Right ventricle myocardium superior (tissue), 1 donor: ENCODE results near the gene UBAC2. TPM values are rescaled to one million over a fixed set of nuclear protein-coding genes. Genes with fewer than 3 reads are reported as not detected.
A peak's percentile ranks its signal among the peaks of the same experiment; 100 is the strongest.

ENCODE experiments used
- ATAC-seq: fragments of 200-7000 bp; cut with Tn5 transposase; one replicate; pipeline ENCODE4 v1.9.1; 2020; ENCODE audit warnings: mild to moderate bottlenecking; ENCODE audit not compliant: poor library complexity
- DNase-seq: peaks from one replicate; pipeline ENCODE4 v3.0.0-alpha.2; 2020
- intact Hi-C: fragments of 100-400 bp; cut with DNase I; formaldehyde crosslinking; loops from one replicate; pipeline ENCODE4 v1.11.2; 2022
- long read RNA-seq: library from polyadenylated mRNA; unstranded; transcript quantifications from one replicate; pipeline ENCODE4 v2.0.0, GENCODE V29; 2021
- total RNA-seq: library from RNA; stranded (reverse); fragmentation: NEBNext Ultra II Directional; extraction: Animal tissue kit (Norgen Biotek cat#: 25700); gene quantifications from one replicate; pipeline ENCODE4 v1.2.1, GENCODE V29; 2021
- donor health status: DM: no; HTN: yes; CAD: no; lungs with severe emphysema.

Gene UBAC2
- total RNA-seq = 35.4 TPM
- long read RNA-seq, transcript UBAC2-203 (9 exons, 1,375 nt) = major isoform, 115 of 174 reads
- long read RNA-seq, partial matches to known transcripts = 4 of 174 reads
- long read RNA-seq, other reads (novel, unspliced or antisense) = 55 of 174 reads

DNA sequence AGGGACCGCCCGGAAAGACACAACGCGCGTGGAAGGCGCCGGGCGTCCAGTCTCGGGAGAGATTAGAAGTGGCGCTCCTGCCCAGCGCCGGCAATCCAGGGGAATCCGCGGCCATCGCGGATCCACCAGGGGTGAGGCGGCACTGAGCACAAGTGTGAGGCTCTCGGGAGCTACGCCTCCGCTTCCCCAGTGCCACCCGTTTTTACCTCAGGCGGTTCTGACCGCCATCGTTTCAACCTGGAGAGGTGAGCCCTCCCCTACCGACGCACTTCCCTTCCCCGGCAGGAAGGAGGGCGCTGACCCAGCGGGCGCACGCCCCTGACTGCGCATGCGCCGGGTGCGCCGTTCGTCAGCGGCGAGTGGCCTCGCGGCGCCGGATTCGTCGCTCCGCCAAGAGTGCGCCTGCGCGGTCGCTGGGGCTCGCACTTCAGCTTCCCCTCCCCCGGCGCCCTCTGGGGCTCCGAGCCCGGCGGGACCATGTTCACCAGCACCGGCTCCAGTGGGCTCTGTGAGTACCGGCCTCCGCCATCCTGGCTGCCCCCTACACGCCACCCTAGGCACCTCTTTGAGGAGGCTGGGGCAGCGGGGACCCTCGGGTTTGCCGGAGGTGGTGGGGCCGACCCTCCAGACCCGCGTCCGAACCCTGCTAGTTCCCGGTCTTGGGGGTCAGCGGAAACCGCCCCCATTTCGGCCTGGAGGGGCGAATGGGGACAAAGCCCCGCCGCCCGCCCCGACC is at the start of gene UBAC2:
Gene UBAC2 (plus strand): TSS at position 423 of the 736 bp plus-strand sequence. CDS start 55 bp downstream, at position 478.
- ATAC-seq (peak; percentile 99), DNase-seq (peak; percentile 97)
- intact Hi-C loops = no loop called here

DNA sequence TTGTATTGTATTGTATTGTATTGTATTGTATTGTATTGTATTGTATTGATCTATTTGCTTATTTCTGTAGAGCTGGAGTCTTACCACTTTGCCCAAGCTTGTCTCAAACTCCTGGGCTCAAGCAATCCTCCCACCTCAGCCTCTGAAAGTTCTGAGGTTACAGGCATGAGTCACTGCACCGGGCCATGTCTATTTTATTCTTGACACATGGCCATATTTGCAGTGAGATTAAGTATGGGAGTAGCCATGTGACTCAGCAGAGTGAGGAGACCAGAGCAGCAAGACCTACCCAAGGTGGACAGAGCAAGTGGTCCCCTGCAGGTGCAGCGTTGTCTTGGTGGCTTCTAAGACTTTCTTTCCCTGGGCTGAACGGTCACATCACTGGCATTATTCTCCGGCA is 49.1 kb upstream of the UBAC2 start:
- intact Hi-C loops = no loop called here
- ATAC-seq (no peak), DNase-seq (no peak)

DNA sequence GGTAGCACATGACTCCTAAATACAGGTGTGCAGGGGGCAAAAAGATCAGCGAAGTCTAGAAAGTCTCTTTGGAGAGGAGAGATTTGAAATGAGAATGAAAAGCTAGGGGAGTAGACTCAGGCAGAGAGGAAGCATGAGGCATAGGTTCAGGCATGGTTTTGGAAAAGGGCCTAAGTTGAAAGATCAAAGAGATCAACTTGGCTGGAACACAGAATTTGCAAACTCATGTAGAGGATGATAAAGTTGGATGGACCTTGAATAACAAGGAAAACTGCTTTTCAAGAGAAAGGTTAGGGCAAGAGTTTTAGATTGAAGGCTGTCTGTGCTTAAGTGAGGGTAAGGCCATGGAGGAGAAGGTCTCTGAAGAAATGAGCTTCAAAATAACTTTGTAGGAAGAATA is 47.4 kb upstream of the UBAC2 start:
- no peak for ATAC-seq
- DNase-seq = no peak
- intact Hi-C loops = no loop called here

DNA sequence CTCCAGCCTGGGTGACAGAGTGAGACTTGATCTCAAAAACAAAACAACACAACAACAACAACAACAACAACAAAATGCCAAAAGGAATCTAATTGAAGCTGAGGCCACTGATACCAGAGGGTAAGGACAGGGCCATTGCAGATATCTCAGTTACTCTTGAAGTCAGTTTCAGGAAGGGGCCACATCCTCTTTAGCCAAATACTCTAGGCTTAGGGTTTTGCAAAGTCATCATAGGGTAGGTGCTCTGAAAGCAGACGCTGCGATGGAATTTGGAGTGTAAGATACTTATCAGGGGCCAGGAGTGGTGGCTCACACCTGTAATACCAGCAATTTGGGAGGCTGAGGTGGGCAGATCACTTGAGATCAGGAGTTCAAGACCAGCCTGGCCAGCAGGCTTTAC is 46.6 kb upstream of the UBAC2 start:
- no peak for DNase-seq
- ATAC-seq = no peak
- intact Hi-C loops = no loop called here

- intact Hi-C loops = no loop called here
- no peak for ATAC-seq
Measured at GRCh38 chr13:99155821-99156220, 44.8 kb upstream of the UBAC2 start.

GRCh38 chr13:99157046-99157445 is 43.6 kb upstream of the UBAC2 start:
- intact Hi-C loops = no loop called here
- ATAC-seq (no peak), DNase-seq (no peak)

More at GRCh38 chr13:99155821-99156220, 44.8 kb upstream of the UBAC2 start:
- DNase-seq = no peak

- intact Hi-C loops = no loop called here
- ATAC-seq (no peak), DNase-seq (no peak)
Measured at GRCh38 chr13:99158846-99159245, 41.8 kb upstream of the UBAC2 start.

GRCh38 chr13:99159331-99160061 is 41.2 kb upstream of the UBAC2 start:
- intact Hi-C loops = no loop called here
- no peak for DNase-seq
- peak; percentile 61 for ATAC-seq

DNA sequence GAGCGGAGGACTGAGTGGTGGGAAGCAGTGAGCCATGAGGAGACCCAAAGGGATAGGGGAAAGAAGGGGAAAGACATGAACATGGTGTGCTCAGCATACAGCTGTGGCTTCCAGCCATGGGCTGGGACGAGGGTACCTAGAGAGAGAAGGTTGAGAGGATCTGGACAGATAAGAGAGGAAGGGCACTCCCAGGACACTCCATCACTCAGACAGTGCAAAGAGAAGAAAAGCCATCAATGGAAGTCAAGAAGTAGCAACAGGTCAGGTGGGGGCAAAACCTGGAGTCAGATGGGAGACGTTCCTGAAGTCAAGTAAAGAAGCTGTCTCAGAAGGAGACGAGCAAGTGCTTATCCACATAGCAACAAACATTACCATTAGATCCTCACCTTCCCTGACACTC is 40.2 kb upstream of the UBAC2 start:
- DNase-seq (no peak), ATAC-seq (peak; percentile 18)
- intact Hi-C loops = no loop called here

- DNase-seq = no peak
- intact Hi-C loops = no loop called here
- no peak for ATAC-seq
Measured at GRCh38 chr13:99161512-99161911, 39.1 kb upstream of the UBAC2 start.

- ATAC-seq (peak; percentile 72), DNase-seq (no peak)
- intact Hi-C loops = no loop called here
Measured at GRCh38 chr13:99162567-99163361, 37.9 kb upstream of the UBAC2 start.

- intact Hi-C loops = no loop called here
- DNase-seq (no peak), ATAC-seq (no peak)
Measured at GRCh38 chr13:99164226-99164625, 36.4 kb upstream of the UBAC2 start.

DNA sequence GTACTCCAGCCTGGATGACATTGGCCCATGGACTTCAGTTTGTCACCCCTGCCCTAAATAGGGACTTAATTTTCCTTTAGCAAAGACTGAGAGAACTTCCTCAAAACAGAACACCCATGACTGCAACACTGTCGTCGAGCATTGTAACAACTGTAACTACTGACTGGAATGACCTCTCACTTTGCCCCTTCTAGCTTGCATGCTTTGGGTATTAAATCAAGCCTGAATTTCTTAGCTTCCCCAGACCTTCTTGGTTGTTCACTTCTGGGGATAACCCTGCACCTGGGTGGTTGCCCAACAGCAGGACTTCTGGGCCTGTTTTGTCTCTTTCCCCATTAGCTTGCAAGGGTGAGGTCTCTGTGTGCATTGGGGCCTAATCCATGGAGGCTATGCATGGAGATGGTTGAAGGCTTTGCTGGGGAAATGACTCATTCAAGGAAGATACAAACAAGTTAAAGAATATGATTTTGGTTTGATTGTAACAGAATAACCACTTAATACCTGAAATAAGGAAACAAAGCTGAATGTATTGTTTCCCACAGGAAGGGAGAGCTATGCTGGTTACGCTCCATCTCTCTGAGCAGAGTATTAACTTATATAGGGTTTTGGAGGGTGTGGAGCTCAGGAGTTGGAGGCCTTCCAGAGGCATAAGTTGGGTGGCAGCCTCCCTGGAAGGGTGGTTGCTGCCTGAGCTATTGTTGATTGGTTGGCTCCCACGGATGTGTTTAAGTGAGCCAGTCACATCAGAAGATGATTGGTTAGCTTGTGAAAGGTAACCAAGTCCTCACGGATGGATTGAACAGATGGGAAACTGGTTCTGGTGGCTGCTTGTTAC is 34.7 kb upstream of the UBAC2 start:
- no peak for ATAC-seq
- intact Hi-C loops = no loop called here
- DNase-seq = no peak

GRCh38 chr13:99172951-99173350 is 27.7 kb upstream of the UBAC2 start:
- intact Hi-C loops = no loop called here
- DNase-seq = no peak
- ATAC-seq = no peak

GRCh38 chr13:99173606-99174005 is 27.0 kb upstream of the UBAC2 start:
- intact Hi-C loops = loop anchor here (2.0 kb wide), 1 partner anchor 265 kb away; no protein-coding TSS in a partner anchor
- ATAC-seq (no peak), DNase-seq (no peak)

DNA sequence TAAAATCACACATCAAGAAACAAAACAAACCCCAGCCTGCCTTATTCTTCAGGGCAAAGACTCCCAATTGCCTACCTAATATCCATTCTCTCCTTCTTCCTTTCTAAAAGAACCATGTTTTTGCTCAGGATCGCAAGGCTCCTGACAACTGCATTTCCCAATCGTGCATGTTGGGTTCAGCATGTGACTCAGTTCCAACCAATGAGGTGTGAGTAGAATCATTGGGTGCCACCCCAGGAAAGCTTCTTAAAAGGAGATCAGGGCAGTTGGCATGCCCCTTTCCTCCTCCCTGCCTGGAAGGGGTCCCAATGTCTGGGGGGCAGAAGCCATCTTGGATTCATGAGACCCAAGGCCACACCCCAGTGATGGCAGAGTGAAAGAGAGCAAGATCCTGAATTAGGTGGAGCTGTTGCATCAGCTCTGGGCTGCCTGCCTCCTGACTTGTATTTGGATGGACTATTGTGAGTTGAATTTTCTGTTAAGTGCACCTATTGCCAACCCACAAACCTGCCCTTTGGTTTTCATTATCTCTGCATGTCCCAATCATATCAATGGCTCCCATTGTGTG is 26.0 kb upstream of the UBAC2 start:
- intact Hi-C loops = loop anchor here (2.0 to 5.0 kb wide), 2 partner anchors 93 to 264 kb away; no protein-coding TSS in a partner anchor
- ATAC-seq (no peak), DNase-seq (no peak)

DNA sequence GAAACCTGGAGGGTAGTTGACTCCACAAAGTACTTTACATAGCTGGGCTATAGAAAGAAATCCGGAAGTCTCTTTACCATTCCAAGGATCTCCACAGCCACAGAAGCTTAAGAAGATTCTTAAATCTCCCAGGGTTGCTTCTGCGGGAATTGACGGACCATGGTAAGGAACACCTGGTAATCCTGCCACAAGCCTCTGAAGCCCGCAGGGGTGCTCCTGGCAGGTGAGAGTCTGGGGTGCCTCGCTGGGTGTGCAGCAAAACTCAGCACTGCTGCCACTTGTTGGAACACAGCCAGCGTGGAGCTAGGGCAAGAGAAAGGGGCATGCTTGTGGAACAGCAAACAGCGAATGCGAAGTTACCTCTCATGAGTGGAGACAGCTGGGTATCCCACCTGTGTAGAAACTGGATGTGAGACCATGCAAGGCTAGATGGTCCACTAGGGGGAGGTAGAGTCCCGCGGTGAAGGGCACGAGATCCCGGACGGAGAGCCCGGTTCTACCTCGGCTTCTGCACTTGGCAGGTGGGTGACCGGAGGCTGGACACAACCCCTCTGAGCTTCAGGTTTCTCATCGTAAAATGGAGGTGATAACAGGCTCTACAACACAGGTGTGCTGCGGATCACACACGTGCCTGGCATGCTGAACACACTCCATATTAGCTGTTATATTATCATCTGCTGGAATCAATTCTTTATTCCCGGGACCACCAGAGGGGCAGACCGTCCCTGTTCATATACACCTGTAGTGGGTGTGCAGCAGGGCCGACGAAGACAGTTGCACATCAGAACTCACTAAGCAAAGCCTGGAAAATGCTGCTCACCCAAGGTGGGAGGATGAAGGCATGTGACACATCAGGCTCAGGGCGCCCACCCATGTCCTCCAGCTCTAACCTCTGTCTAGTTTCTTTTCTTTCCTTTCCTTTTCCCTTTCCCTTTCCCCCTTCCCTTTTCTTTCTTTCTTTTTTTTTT is 24.1 kb upstream of the UBAC2 start:
- intact Hi-C loops = loop anchor here (5.0 kb wide), 1 partner anchor 91 kb away; no protein-coding TSS in a partner anchor
- DNase-seq (peak; percentile 72), ATAC-seq (peak; percentile 94)
